Mesendoderm (in vitro differentiated cells): ENCODE data around the gene NR2F1.
A peak's percentile ranks its signal among the peaks of the same experiment; 100 is the strongest.

Source experiments
- DNase-seq: peaks from one replicate; pipeline ENCODE4 v3.0.0; 2013
- H2AK5ac ChIP-seq: 2 replicates; pipeline ENCODE4 v1.6.1; 2013; ENCODE audit warnings: low read length, inconsistent platforms
- H2BK120ac ChIP-seq: 2 replicates; pipeline ENCODE4 v1.6.1; 2013; ENCODE audit warnings: low read depth, mild to moderate bottlenecking, low read length, moderate library complexity, mixed read lengths
- H2BK15ac ChIP-seq: replicated peaks from 2 replicates; pipeline ENCODE4 v1.6.1; 2013; ENCODE audit warnings: low read depth, mild to moderate bottlenecking, moderate library complexity
- H2BK5ac ChIP-seq: 2 replicates; pipeline ENCODE4 v1.6.1; 2013; ENCODE audit warnings: low read length, inconsistent platforms
- H3K18ac ChIP-seq: 2 replicates; pipeline ENCODE4 v1.6.1; 2013; ENCODE audit warnings: mild to moderate bottlenecking, low read length, mixed read lengths
- H3K23ac ChIP-seq: one replicate; pipeline ENCODE4 v1.6.1; 2013; ENCODE audit warnings: low read length
- H3K27ac ChIP-seq: 2 replicates; pipeline ENCODE4 v1.5.1; 2013; ENCODE audit warnings: low read depth, mild to moderate bottlenecking, inconsistent platforms, low read length, moderate library complexity
- H3K27me3 ChIP-seq: 2 replicates; pipeline ENCODE4 v1.6.1; 2013; ENCODE audit warnings: low read length, control low read depth, mild to moderate bottlenecking, inconsistent platforms; ENCODE audit not compliant: insufficient read depth, poor library complexity
- H3K36me3 ChIP-seq: 2 replicates; pipeline ENCODE4 v1.6.1; 2013; ENCODE audit warnings: low read length, inconsistent platforms; ENCODE audit not compliant: control insufficient read depth, insufficient read depth
- H3K4ac ChIP-seq: one replicate; pipeline ENCODE4 v1.6.1; 2013; ENCODE audit warnings: low read depth, mild to moderate bottlenecking, low read length, moderate library complexity
- H3K4me1 ChIP-seq: 2 replicates; pipeline ENCODE4 v1.6.1; 2013; ENCODE audit warnings: low read depth, low read length, inconsistent platforms; ENCODE audit not compliant: control insufficient read depth
- H3K4me2 ChIP-seq: 2 replicates; pipeline ENCODE4 v1.6.1; 2013; ENCODE audit warnings: low read length
- H3K4me3 ChIP-seq: 2 replicates; pipeline ENCODE4 v1.5.1; 2013; ENCODE audit warnings: mild to moderate bottlenecking, low read length
- H3K56ac ChIP-seq: one replicate; pipeline ENCODE4 v1.6.1; 2013; ENCODE audit warnings: low read length
- H3K79me1 ChIP-seq: 2 replicates; pipeline ENCODE4 v1.6.1; 2013; ENCODE audit warnings: low read length, inconsistent platforms
- H3K79me2 ChIP-seq: 2 replicates; pipeline ENCODE4 v1.6.1; 2013; ENCODE audit warnings: mild to moderate bottlenecking, low read length; ENCODE audit not compliant: control insufficient read depth, insufficient read depth
- H3K9ac ChIP-seq: 2 replicates; pipeline ENCODE4 v1.6.1; 2013; ENCODE audit warnings: low read length, inconsistent platforms
- H4K5ac ChIP-seq: one replicate; pipeline ENCODE4 v1.6.1; 2013; ENCODE audit warnings: low read length
- H4K8ac ChIP-seq: one replicate; pipeline ENCODE4 v1.6.1; 2013; ENCODE audit warnings: low read depth, mild to moderate bottlenecking, control low read depth, low read length, moderate library complexity
- WGBS: extraction: QIAGEN DNeasy Blood & Tissue Kit; methylation state at CpG from one replicate; pipeline ENCODE4 v1.1.7; 2013; ENCODE audit warnings: low lambda C conversion rate, missing lambda C conversion rate; ENCODE audit not compliant: insufficient coverage; ENCODE audit errors: extremely low coverage; 5-methylcytosine and 5-hydroxymethylcytosine counted together

The NR2F1 gene

DNA sequence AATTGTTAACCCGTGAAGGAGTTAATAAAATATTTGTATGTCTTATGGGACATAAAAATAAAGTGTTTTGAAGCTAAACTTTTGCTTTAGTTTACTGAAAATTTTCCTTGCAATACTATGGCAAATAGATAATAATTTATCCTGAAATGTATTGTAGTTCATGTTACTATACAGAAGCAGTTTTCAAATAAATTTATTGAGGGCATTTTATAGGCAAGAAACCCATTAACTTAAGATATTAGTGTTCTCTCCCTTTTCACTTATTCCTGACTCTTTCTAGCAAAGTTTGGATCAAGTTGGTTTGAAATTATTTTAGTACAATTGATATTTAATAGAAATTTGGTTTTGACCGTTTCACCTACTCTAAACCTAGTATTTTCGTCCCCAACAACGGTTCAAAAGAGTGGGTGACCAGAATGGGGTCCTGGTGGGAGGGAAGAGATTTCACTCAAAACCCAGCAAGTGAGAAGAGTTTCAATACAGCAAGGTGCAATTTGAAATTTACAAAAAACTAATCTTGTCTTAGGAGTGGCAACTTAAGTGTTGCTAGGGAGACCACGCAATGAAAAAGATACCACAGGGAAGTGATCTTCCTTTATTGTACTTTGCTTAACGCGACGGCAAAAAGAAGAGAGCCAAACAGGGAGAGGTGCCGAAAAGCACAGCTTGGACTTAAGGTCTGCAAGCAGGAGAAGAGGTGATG is 28.4 kb downstream of the NR2F1 start:
- no peaks in the 10 kb centered on the region for H3K79me1 ChIP-seq
- no peak overlapping the region for H3K4ac ChIP-seq
- no peak for DNase-seq
- no peaks in the 10 kb centered on the region for H3K36me3 ChIP-seq
- no peaks in the 10 kb centered on the region for H3K4me1 ChIP-seq
- no peak overlapping the region for H2BK120ac ChIP-seq
- peaks cover 48% of the 10 kb centered on the region for H3K27me3 ChIP-seq
- no CpG with 5 or more reads among the region's 9 CpGs for WGBS
- H4K8ac ChIP-seq = no peak overlapping the region
- H4K5ac ChIP-seq = no peak overlapping the region
- H3K56ac ChIP-seq = no peak overlapping the region
- no peak overlapping the region for H3K27ac ChIP-seq
- H2BK5ac ChIP-seq = no peak overlapping the region
- H2AK5ac ChIP-seq = no peak overlapping the region
- no peak overlapping the region for H3K4me2 ChIP-seq
- H3K9ac ChIP-seq = no peak overlapping the region
- H3K79me2 ChIP-seq = no peaks in the 10 kb centered on the region
- no peak overlapping the region for H2BK15ac ChIP-seq
- H3K18ac ChIP-seq = no peak overlapping the region
- no peak overlapping the region for H3K23ac ChIP-seq
- H3K4me3 ChIP-seq = no peak overlapping the region

DNA sequence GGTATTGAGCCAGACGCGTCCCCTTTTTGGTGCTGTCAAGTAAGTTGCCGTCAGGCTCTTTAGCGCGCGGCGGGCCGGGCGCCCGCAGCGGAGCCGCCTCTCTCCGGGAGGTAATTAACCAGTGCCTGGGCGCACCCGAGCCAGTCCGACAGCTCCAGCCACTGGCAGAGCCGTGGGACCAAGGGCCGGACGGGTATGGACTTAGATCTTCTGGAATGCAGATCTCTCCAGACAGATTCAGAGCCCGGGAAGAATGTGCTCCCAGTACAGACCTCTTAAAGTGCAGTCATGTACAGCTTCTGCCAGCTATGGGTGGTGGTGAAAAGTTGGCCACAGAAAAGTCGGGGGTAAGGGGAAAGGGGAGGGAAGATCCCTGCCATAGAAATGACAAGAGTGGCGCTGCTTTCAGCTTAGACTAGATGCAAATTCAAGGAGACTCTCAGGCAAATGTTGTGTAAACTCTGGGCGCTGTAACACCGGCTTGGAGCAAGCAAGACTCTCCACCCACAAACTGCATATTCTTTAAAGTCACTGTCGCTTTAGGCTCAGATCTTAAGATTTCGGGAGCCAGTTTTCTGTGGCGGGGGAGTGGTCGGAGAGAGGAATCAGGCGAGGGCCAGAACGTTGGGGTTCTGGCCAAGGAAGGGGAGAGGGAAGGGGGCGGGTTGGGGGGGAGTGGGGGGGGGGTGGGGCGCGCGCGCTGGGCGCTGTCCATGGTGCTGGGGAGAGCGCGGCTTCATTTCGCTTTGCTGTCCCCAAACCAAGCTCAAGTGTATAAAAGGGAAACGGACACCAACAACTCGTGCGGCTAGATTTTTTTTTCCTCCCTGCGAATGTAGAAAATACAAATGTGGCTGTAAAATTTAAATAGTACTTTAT is 29.2 kb downstream of the NR2F1 start:
- Histone ChIP-seq H3K18ac (no peak overlapping the region), H3K4me3 (no peak overlapping the region), H3K56ac (no peak overlapping the region), H2AK5ac (no peak overlapping the region), H3K9ac (no peak overlapping the region), H3K27me3 (peaks cover 51% of the 10 kb centered on the region), H2BK15ac (no peak overlapping the region), H3K23ac (no peak overlapping the region), H2BK5ac (no peak overlapping the region), H3K36me3 (no peaks in the 10 kb centered on the region), H3K79me1 (no peaks in the 10 kb centered on the region), H2BK120ac (no peak overlapping the region), H3K4me1 (no peaks in the 10 kb centered on the region), H3K27ac (no peak overlapping the region), H3K4ac (no peak overlapping the region), H4K5ac (no peak overlapping the region), H3K4me2 (no peak overlapping the region), H4K8ac (no peak overlapping the region), H3K79me2 (no peaks in the 10 kb centered on the region)
- WGBS = no CpG with 5 or more reads among the region's 43 CpGs
- DNase-seq = peak; percentile 72

DNA sequence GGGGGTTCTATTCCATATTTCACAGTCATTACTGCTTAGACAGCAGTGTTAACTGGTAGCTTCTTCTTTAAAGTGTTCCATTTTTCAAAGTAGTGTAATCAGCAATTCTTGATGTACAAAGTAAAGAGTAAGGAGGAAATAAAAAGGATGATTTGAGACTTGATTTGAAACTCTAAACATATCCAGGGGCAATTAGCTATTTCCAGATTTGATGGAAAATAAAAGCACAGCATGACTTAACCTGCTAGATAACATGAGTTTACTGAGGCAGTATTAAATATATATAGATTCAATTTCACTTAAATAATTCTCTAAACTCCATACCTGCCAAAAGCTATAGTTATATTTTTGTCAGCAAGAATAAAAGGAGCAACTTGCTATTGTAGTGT is 29.8 kb downstream of the NR2F1 start:
- Histone ChIP-seq H2BK5ac (no peak overlapping the region), H3K4me2 (no peak overlapping the region), H4K5ac (no peak overlapping the region), H3K36me3 (no peaks in the 10 kb centered on the region), H3K79me1 (no peaks in the 10 kb centered on the region), H3K4me1 (no peaks in the 10 kb centered on the region), H3K79me2 (no peaks in the 10 kb centered on the region), H3K4ac (no peak overlapping the region), H3K9ac (no peak overlapping the region), H3K23ac (no peak overlapping the region), H3K4me3 (no peak overlapping the region), H3K27ac (no peak overlapping the region), H2BK15ac (no peak overlapping the region), H4K8ac (no peak overlapping the region), H3K18ac (no peak overlapping the region), H3K56ac (no peak overlapping the region), H3K27me3 (peaks cover 51% of the 10 kb centered on the region), H2AK5ac (no peak overlapping the region), H2BK120ac (no peak overlapping the region)
- no peak for DNase-seq

DNA sequence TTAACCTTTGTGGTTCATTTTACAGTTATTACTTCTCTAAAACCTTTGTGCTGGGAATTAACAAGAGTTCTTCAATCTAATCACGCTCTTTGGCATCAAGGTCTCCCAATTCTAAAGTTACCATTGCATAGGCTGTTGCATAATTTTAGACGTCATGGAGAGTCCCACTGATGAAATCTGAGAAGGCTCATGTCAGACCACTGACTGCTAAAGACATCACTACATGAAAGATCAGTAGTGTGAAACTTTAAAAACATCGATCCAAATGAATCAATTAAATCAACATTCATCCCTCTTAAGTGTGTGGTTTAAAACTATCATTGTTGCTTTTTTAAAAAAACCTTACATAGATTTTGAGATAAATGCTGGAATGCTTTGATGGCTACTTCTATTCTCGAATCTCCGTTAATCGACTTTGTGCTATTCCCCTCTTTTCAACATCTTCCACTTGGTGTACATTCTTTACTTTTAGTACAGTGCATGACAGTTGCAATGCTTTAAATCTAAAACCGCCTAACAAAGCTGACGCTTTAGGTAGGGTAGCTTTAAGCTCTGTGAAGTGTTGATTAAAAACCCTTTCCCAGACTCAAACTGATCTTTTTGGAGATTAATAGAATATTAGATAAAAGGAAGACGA is 33.6 kb downstream of the NR2F1 start:
- Histone ChIP-seq H2BK15ac (no peak overlapping the region), H3K79me1 (no peaks in the 10 kb centered on the region), H3K27me3 (peaks cover 27% of the 10 kb centered on the region), H2BK5ac (no peak overlapping the region), H2AK5ac (no peak overlapping the region), H4K8ac (no peak overlapping the region), H3K56ac (no peak overlapping the region), H3K4ac (no peak overlapping the region), H3K27ac (no peak overlapping the region), H3K9ac (no peak overlapping the region), H3K79me2 (no peaks in the 10 kb centered on the region), H3K18ac (no peak overlapping the region), H3K23ac (no peak overlapping the region), H3K4me3 (no peak overlapping the region), H2BK120ac (no peak overlapping the region), H3K4me1 (no peaks in the 10 kb centered on the region), H3K4me2 (no peak overlapping the region), H4K5ac (no peak overlapping the region), H3K36me3 (no peaks in the 10 kb centered on the region)
- no peak for DNase-seq
- WGBS = no CpG with 5 or more reads among the region's 9 CpGs

DNA sequence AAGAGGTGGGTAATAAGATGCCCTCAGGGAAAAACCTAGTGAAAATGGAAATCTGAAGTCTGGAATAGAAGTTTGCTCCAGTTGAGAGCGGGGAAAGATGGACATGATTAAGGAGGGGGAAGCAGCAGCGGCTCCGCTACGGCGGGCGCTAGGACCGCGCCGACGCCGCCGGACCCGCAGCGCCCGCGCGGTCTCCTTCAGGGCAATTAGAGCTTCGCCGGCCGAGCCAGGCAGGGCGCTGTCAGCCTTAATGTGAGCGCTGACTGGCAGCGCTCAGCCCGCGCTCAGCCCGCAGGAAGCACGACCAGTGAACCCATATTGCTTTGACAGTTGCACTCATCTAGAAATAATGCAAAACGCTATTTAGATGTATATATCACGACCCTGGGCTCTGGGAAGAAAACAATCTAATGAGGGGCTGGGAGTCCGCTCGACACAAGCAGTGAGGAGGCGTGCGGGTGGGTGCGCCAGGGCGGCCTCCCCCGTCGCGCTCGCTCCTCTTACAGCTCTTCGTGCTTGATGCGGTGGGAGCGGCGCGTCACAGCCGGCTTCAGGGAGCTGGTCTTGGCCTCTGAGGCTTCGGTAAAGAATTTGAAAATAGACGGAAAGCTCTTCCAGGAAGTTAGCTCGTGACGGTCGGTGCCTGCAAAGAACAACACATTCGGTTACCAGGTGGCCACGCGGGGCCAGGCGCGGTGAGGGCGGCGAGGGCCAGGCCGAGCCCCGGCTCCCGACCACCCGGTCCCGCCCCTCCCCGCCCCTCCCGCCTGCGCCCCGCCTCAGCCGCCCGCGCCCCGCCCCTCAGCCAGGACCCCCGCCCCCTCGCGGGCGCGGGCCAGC is 37.7 kb downstream of the NR2F1 start:
- Histone ChIP-seq H2BK120ac (no peak overlapping the region), H2BK5ac (no peak overlapping the region), H3K4ac (no peak overlapping the region), H3K23ac (no peak overlapping the region), H3K27ac (no peak overlapping the region), H4K8ac (no peak overlapping the region), H3K9ac (peak overlapping the region; percentile 61), H3K79me2 (no peaks in the 10 kb centered on the region), H3K4me3 (peak overlapping the region; percentile 61), H3K4me1 (no peaks in the 10 kb centered on the region), H2AK5ac (no peak overlapping the region), H4K5ac (no peak overlapping the region), H3K36me3 (no peaks in the 10 kb centered on the region), H2BK15ac (no peak overlapping the region), H3K18ac (no peak overlapping the region), H3K27me3 (peaks cover 11% of the 10 kb centered on the region), H3K4me2 (peak overlapping the region; percentile 96), H3K79me1 (no peaks in the 10 kb centered on the region), H3K56ac (peak overlapping the region; percentile 86)
- WGBS = no CpG with 5 or more reads among the region's 75 CpGs
- DNase-seq = peak; percentile 89
